ENCODE measurements around the gene MUC12. TPM values are rescaled to one million over a fixed set of nuclear protein-coding genes. Genes with fewer than 3 reads are reported as not detected.
"Not testable (repeated sequence)": the region's sequence is repeated elsewhere in the genome, so short reads cannot be mapped to it uniquely, and the experiment has no call there.

MUC12 gene
- total RNA-seq, 1 experiment from 2014 or later, result 11.5 TPM

GRCh38 chr7:101060992-101061391, 91.6 kb downstream of the MUC12 start:
- H3K4me3 Mint-ChIP-seq, result no peak overlapping the region
- Histone ChIP-seq H2BK12ac (ENCODE audit: insufficient read length, low read depth, low read length) (no peak overlapping the region), H3K27me3 (ENCODE audit: insufficient read depth, low read length) (no peaks in the 10 kb centered on the region), H2BK5ac (ENCODE audit: insufficient read length, low read length) (no peak overlapping the region), H2BK15ac (ENCODE audit: low read depth, low read length) (no peak overlapping the region), H4K91ac (ENCODE audit: insufficient read length, low read depth, low read length) (no peak overlapping the region), H3T11ph (ENCODE audit: low read length) (no peak overlapping the region), H3K79me2 (ENCODE audit: insufficient read depth, low read length) (no peaks in the 10 kb centered on the region), H2AK5ac (ENCODE audit: insufficient read length, low read length) (no peak overlapping the region), H4K8ac (replicated peaks; ENCODE audit: insufficient read length, low read depth, low read length) (no peak overlapping the region), H3K27ac (ENCODE audit: insufficient read length, low read depth, low read length) (no peak overlapping the region), H3K9me3 (ENCODE audit: control insufficient read depth, low read depth, low read length) (no peaks in the 10 kb centered on the region), H3K4me1 (ENCODE audit: insufficient read depth, low read length) (no peaks in the 10 kb centered on the region), H3K4me2 (ENCODE audit: insufficient read depth, insufficient read length, low read length) (no peak overlapping the region), H3K4ac (ENCODE audit: low read depth, low read length) (no peak overlapping the region), H3K56ac (ENCODE audit: insufficient read length, low read depth, low read length) (no peak overlapping the region), H2BK120ac (ENCODE audit: low read depth, low read length, poor library complexity, severe bottlenecking) (no peak overlapping the region), H3K18ac (ENCODE audit: insufficient read length, low read depth, low read length) (no peak overlapping the region), H3K79me1 (ENCODE audit: insufficient read depth, low read depth, low read length, poor library complexity, severe bottlenecking) (no peaks in the 10 kb centered on the region), H4K20me1 (ENCODE audit: control insufficient read depth, insufficient read depth, insufficient read length) (no peaks in the 10 kb centered on the region), H2AFZ (ENCODE audit: low read length) (no peak overlapping the region), H3K23me2 (ENCODE audit: insufficient read length, low read depth, low read length, poor library complexity, severe bottlenecking) (no peaks in the 10 kb centered on the region), H3K9ac (ENCODE audit: extremely low read depth, insufficient read length, low read length) (no peak overlapping the region), H2BK20ac (ENCODE audit: low read depth, low read length, poor library complexity, severe bottlenecking) (no peak overlapping the region), H4K5ac (ENCODE audit: insufficient read length, low read depth, low read length) (no peak overlapping the region), H3K23ac (ENCODE audit: insufficient read length, low read depth, low read length) (no peak overlapping the region), H3K14ac (ENCODE audit: insufficient read depth, low read length) (no peak overlapping the region)
- peaks cover 35% of the 10 kb centered on the region for H3K27me3 Mint-ChIP-seq (ENCODE audit: low read depth)
- DNase-seq, result no peak
- H3K27ac Mint-ChIP-seq, result no peak overlapping the region
- peaks cover under 1 to 3% of the 10 kb centered on the region in 2 experiments for H3K4me1 Mint-ChIP-seq
- WGBS (ENCODE audit: extremely low coverage, insufficient read length, low lambda C conversion rate), result no CpG with 5 or more reads among the region's 5 CpGs
- no peaks in the 10 kb centered on the region; a peak in 1 of 5 replicates for H3K9me3 Mint-ChIP-seq
- TF ChIP-seq CTCF (conservative IDR thresholded peaks at IDR 0.05), result no peak
- no peaks in the 10 kb centered on the region for H3K36me3 Mint-ChIP-seq (ENCODE audit: insufficient read depth in 1 of 3, low read depth in 3 of 3)

- not testable (repeated sequence) for H3K9ac ChIP-seq (ENCODE audit: extremely low read depth, insufficient read length, low read length); H4K91ac ChIP-seq (ENCODE audit: insufficient read length, low read depth, low read length); H3K18ac ChIP-seq (ENCODE audit: insufficient read length, low read depth, low read length); H3K4me2 ChIP-seq (ENCODE audit: insufficient read depth, insufficient read length, low read length); H4K20me1 ChIP-seq (ENCODE audit: control insufficient read depth, insufficient read depth, insufficient read length); H3K23me2 ChIP-seq (ENCODE audit: insufficient read length, low read depth, low read length, poor library complexity, severe bottlenecking); H2BK20ac ChIP-seq (ENCODE audit: low read depth, low read length, poor library complexity, severe bottlenecking); H4K5ac ChIP-seq (ENCODE audit: insufficient read length, low read depth, low read length); H3K14ac ChIP-seq (ENCODE audit: insufficient read depth, low read length); H3K27ac Mint-ChIP-seq; H3K4me1 ChIP-seq (ENCODE audit: insufficient read depth, low read length); H2BK12ac ChIP-seq (ENCODE audit: insufficient read length, low read depth, low read length); H3K9me3 Mint-ChIP-seq; H2BK120ac ChIP-seq (ENCODE audit: low read depth, low read length, poor library complexity, severe bottlenecking); H3K36me3 Mint-ChIP-seq (ENCODE audit: insufficient read depth in 1 of 3, low read depth in 3 of 3); H3K56ac ChIP-seq (ENCODE audit: insufficient read length, low read depth, low read length); H3K4ac ChIP-seq (ENCODE audit: low read depth, low read length); H3K9me3 ChIP-seq (ENCODE audit: control insufficient read depth, low read depth, low read length); DNase-seq; H2AK5ac ChIP-seq (ENCODE audit: insufficient read length, low read length); H4K8ac ChIP-seq (replicated peaks; ENCODE audit: insufficient read length, low read depth, low read length); H3K4me3 Mint-ChIP-seq; H3K23ac ChIP-seq (ENCODE audit: insufficient read length, low read depth, low read length); H2BK5ac ChIP-seq (ENCODE audit: insufficient read length, low read length); H3K79me1 ChIP-seq (ENCODE audit: insufficient read depth, low read depth, low read length, poor library complexity, severe bottlenecking); H3K79me2 ChIP-seq (ENCODE audit: insufficient read depth, low read length); H2AFZ ChIP-seq (ENCODE audit: low read length); H3T11ph ChIP-seq (ENCODE audit: low read length); H3K27ac ChIP-seq (ENCODE audit: insufficient read length, low read depth, low read length); H3K27me3 ChIP-seq (ENCODE audit: insufficient read depth, low read length)
- Mint-ChIP-seq H3K27me3 (ENCODE audit: low read depth) (peaks cover 16% of the 10 kb centered on the region), H3K4me1 (peaks cover 11 to 12% of the 10 kb centered on the region in 2 experiments)
- WGBS (ENCODE audit: extremely low coverage, insufficient read length, low lambda C conversion rate), result no CpG with 5 or more reads among the region's 9 CpGs
- H2BK15ac ChIP-seq (ENCODE audit: low read depth, low read length), result peak overlapping the region; percentile 73; the same call in 1 of the 2 replicates
These were observed 94.8 kb downstream of the MUC12 start for GRCh38 chr7:101064176-101064550.

Data from H9 (cell line).